Stimulated activated CD4-positive, alpha-beta T cell treated with anti-CD3 and anti-CD28 coated beads, Interleukin-12 subunit alpha, Interleukin-12 subunit beta, amount 100 ng/mL, for 4 hours (primary cell): Measurements from ENCODE around the gene ADGRA3.
A peak's percentile ranks its signal among the peaks of the same experiment; 100 is the strongest.

ENCODE experiments used
- DNase-seq: peaks from one replicate; pipeline ENCODE4 v3.0.0-alpha.2; 2020

The ADGRA3 gene

GRCh38 chr4:22512306-22512705 lies 3.6 kb downstream of the ADGRA3 start:
- DNase-seq, result no peak

GRCh38 chr4:22510750-22511149 lies 5.1 kb downstream of the ADGRA3 start:
- DNase-seq, result no peak

- no peak for DNase-seq
Observed at GRCh38 chr4:22508376-22508775, 7.5 kb downstream of the ADGRA3 start.

- no peak for DNase-seq
Observed at GRCh38 chr4:22504922-22505321, 10.9 kb downstream of the ADGRA3 start.

- DNase-seq, result no peak
Observed at GRCh38 chr4:22504447-22504846, 11.4 kb downstream of the ADGRA3 start.

GRCh38 chr4:22502895-22503814 lies 12.7 kb downstream of the ADGRA3 start:
- no peak for DNase-seq

GRCh38 chr4:22501715-22502095 lies 14.2 kb downstream of the ADGRA3 start:
- DNase-seq, result no peak

- DNase-seq, result peak; percentile 6
Observed at GRCh38 chr4:22500831-22501714, 14.8 kb downstream of the ADGRA3 start.

GRCh38 chr4:22500128-22500611 lies 15.7 kb downstream of the ADGRA3 start:
- no peak for DNase-seq

GRCh38 chr4:22498866-22499265 lies 17.0 kb downstream of the ADGRA3 start:
- DNase-seq, result no peak

GRCh38 chr4:22496165-22496813 lies 19.6 kb downstream of the ADGRA3 start:
- DNase-seq, result no peak

- DNase-seq, result no peak
Observed at GRCh38 chr4:22493523-22493922, 22.3 kb downstream of the ADGRA3 start.

- DNase-seq, result no peak
Observed at GRCh38 chr4:22492987-22493386, 22.9 kb downstream of the ADGRA3 start.

- no peak for DNase-seq
Observed at GRCh38 chr4:22491939-22492338, 23.9 kb downstream of the ADGRA3 start.

GRCh38 chr4:22490718-22491315 lies 25.0 kb downstream of the ADGRA3 start:
- no peak for DNase-seq

GRCh38 chr4:22488106-22488505 lies 27.8 kb downstream of the ADGRA3 start:
- DNase-seq, result no peak

GRCh38 chr4:22487328-22487727 lies 28.5 kb downstream of the ADGRA3 start:
- DNase-seq, result no peak

- no peak for DNase-seq
Observed at GRCh38 chr4:22486276-22486675, 29.6 kb downstream of the ADGRA3 start.

- no peak for DNase-seq
Observed at GRCh38 chr4:22485737-22486136, 30.1 kb downstream of the ADGRA3 start.

GRCh38 chr4:22483551-22483981 lies 32.3 kb downstream of the ADGRA3 start:
- DNase-seq, result no peak

GRCh38 chr4:22482250-22483127 lies 33.4 kb downstream of the ADGRA3 start:
- no peak for DNase-seq
